ENCODE measurements around the gene SLC39A9. TPM values are rescaled to one million over a fixed set of nuclear protein-coding genes. Genes with fewer than 3 reads are reported as not detected.

Gene SLC39A9
- total and polyA plus RNA-seq, 2 of the 4 experiments (the other 2 are of a cell fraction), result 41.4 to 168 TPM

GRCh38 chr14:69484444-69485314 is 86.2 kb downstream of the SLC39A9 start, which contains the start of gene PLEKHD1:
TSS of gene PLEKHD1 (plus strand) at chr14:69484728. CDS start at chr14:69484966, 238 bp downstream.
- no peak within 1 kb of the TSS for H2BK120ac ChIP-seq (ENCODE audit: low read depth, low read length)
- no TSS peak for BruUV-seq (replicated peaks)
- dilution Hi-C loops (cut with HindIII; ENCODE audit: low sequenced_read_pairs, unreplicated experiment), result no loop called here
- H3K4me1 ChIP-seq (ENCODE audit: control insufficient read depth, insufficient read depth, low read length), result peaks cover 3% of the 10 kb centered on the region; the same call in 1 of the 2 replicates
- no peak within 1 kb of the TSS for H3K14ac ChIP-seq (replicated peaks; ENCODE audit: low read depth, low read length)
- H2AK5ac ChIP-seq (ENCODE audit: low read depth, low read length), result no peak within 1 kb of the TSS
- no peak within 1 kb of the TSS for H4K5ac ChIP-seq (ENCODE audit: low read depth, low read length)
- H3K18ac ChIP-seq (ENCODE audit: low read depth, low read length), result no peak within 1 kb of the TSS
- no peak within 1 kb of the TSS for H3K27ac ChIP-seq (ENCODE audit: insufficient read depth, low read length)
- 1% methylated on average over 18 of the region's 86 CpGs; no CpG with 5 or more reads in 1 of the 2 experiments for WGBS, 2 experiments (ENCODE audit: extremely low coverage in 2 of 2, insufficient read length in 1 of 2)
- no peak within 1 kb of the TSS for H3K23ac ChIP-seq (ENCODE audit: low read depth, low read length)
- no peaks in the 10 kb centered on the region for H4K20me1 ChIP-seq (ENCODE audit: insufficient read depth, low read length)
- H3K9me3 ChIP-seq (ENCODE audit: control insufficient read depth, insufficient read depth, low read length), result peaks cover 2% of the 10 kb centered on the region; the same call in 1 of the 2 replicates
- H4K8ac ChIP-seq (ENCODE audit: low read depth in 2 of 2, low read length in 2 of 2), result no peak within 1 kb of the TSS
- ATAC-seq (ENCODE audit: low read depth) (peak; percentile 27; the same call in 1 of the 2 replicates), DNase-seq (no peak)
- no peaks in the 10 kb centered on the region for H3K9me1 ChIP-seq (ENCODE audit: insufficient read depth, low read length)
- H2AK9ac ChIP-seq (replicated peaks; ENCODE audit: low read depth, low read length, poor library complexity), result peak within 1 kb of the TSS; percentile 33
- H3K56ac ChIP-seq (ENCODE audit: extremely low read depth, insufficient read depth, low read length), result no peak within 1 kb of the TSS
- no peaks in the 10 kb centered on the region for H3K79me1 ChIP-seq (ENCODE audit: low read depth in 1 of 2, low read length in 2 of 2)
- in situ Hi-C loops (cut with MboI; ENCODE audit: low sequenced_read_pairs), result no loop called here
- H2BK5ac ChIP-seq (ENCODE audit: low read depth, low read length, poor library complexity, severe bottlenecking), result no peak within 1 kb of the TSS
- TF ChIP-seq, protein P1, sequence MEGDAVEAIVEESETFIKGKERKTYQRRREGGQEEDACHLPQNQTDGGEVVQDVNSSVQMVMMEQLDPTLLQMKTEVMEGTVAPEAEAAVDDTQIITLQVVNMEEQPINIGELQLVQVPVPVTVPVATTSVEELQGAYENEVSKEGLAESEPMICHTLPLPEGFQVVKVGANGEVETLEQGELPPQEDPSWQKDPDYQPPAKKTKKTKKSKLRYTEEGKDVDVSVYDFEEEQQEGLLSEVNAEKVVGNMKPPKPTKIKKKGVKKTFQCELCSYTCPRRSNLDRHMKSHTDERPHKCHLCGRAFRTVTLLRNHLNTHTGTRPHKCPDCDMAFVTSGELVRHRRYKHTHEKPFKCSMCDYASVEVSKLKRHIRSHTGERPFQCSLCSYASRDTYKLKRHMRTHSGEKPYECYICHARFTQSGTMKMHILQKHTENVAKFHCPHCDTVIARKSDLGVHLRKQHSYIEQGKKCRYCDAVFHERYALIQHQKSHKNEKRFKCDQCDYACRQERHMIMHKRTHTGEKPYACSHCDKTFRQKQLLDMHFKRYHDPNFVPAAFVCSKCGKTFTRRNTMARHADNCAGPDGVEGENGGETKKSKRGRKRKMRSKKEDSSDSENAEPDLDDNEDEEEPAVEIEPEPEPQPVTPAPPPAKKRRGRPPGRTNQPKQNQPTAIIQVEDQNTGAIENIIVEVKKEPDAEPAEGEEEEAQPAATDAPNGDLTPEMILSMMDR (conservative IDR thresholded peaks at IDR 0.05; ENCODE audit: low read depth, low read length), result no peak
- TF ChIP-seq POLR2A (IDR thresholded peaks at IDR 0.05; ENCODE audit: low read depth, low read length) (no peak), NFE2L2 (IDR thresholded peaks at IDR 0.05; ENCODE audit: low read depth, low read length) (no peak)
- TF ChIP-seq, protein P2, sequence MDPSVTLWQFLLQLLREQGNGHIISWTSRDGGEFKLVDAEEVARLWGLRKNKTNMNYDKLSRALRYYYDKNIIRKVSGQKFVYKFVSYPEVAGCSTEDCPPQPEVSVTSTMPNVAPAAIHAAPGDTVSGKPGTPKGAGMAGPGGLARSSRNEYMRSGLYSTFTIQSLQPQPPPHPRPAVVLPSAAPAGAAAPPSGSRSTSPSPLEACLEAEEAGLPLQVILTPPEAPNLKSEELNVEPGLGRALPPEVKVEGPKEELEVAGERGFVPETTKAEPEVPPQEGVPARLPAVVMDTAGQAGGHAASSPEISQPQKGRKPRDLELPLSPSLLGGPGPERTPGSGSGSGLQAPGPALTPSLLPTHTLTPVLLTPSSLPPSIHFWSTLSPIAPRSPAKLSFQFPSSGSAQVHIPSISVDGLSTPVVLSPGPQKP (IDR thresholded peaks at IDR 0.05; ENCODE audit: borderline replicate concordance, low read depth, low read length), result no peak
- peak within 1 kb of the TSS; percentile 57; the same call in 1 of the 2 replicates for H3K4me2 ChIP-seq (ENCODE audit: low read depth, low read length)
- intact Hi-C loops (cut with micrococcal nuclease), result no loop called here
- H3K4ac ChIP-seq (ENCODE audit: low read depth, low read length), result no peak within 1 kb of the TSS
- H3K27me3 ChIP-seq (ENCODE audit: control insufficient read depth, insufficient read depth, low read length), result peaks cover 86% of the 10 kb centered on the region
- CTCF ChIA-PET, result no interaction called here
- no peak within 1 kb of the TSS for H3K4me3 ChIP-seq (ENCODE audit: insufficient read depth, low read depth, low read length)
- H4K91ac ChIP-seq (ENCODE audit: insufficient read depth, low read depth, low read length), result no peak within 1 kb of the TSS
- H2BK15ac ChIP-seq (ENCODE audit: low read depth, low read length), result no peak within 1 kb of the TSS
- H2AFZ ChIP-seq (replicated peaks; ENCODE audit: low read length, poor library complexity), result peak within 1 kb of the TSS; percentile 65
- no peak within 1 kb of the TSS for H2BK20ac ChIP-seq (ENCODE audit: low read depth, low read length)
- no peak within 1 kb of the TSS for H3K9ac ChIP-seq (ENCODE audit: low read depth, low read length)
- no peaks in the 10 kb centered on the region for H3K36me3 ChIP-seq (ENCODE audit: control insufficient read depth, insufficient read depth, low read length)
- POLR2A ChIA-PET (ENCODE audit: unreplicated experiment), result no interaction called here
